ENCODE measurements around the gene ATP8B4.

The ATP8B4 gene

GRCh38 chr15:49901321-49901720, 217.7 kb downstream of the ATP8B4 start:
- in situ Hi-C loops (cut with MboI; ENCODE audit: low sequenced_read_pairs): no loop called here

GRCh38 chr15:49900903-49901235, 218.2 kb downstream of the ATP8B4 start:
- in situ Hi-C loops (cut with MboI; ENCODE audit: low sequenced_read_pairs): no loop called here

- in situ Hi-C loops (cut with MboI; ENCODE audit: low sequenced_read_pairs): no loop called here
These were observed 218.8 kb downstream of the ATP8B4 start for GRCh38 chr15:49900006-49900902.

GRCh38 chr15:49898575-49899283, 220.3 kb downstream of the ATP8B4 start:
- in situ Hi-C loops (cut with MboI; ENCODE audit: low sequenced_read_pairs): loop anchor here (25.0 kb wide), 1 partner anchor 414 kb away; no protein-coding TSS in a partner anchor

- in situ Hi-C loops (cut with MboI; ENCODE audit: low sequenced_read_pairs): loop anchor here (25.0 kb wide), 1 partner anchor 414 kb away; no protein-coding TSS in a partner anchor
These were observed 220.9 kb downstream of the ATP8B4 start for GRCh38 chr15:49898097-49898496.

GRCh38 chr15:49895347-49896223, 223.4 kb downstream of the ATP8B4 start:
- in situ Hi-C loops (cut with MboI; ENCODE audit: low sequenced_read_pairs): loop anchor here (25.0 kb wide), 1 partner anchor 417 kb away; no protein-coding TSS in a partner anchor

GRCh38 chr15:49890689-49891088, 228.3 kb downstream of the ATP8B4 start:
- in situ Hi-C loops (cut with MboI; ENCODE audit: low sequenced_read_pairs): loop anchor here (25.0 kb wide), 1 partner anchor 422 kb away; no protein-coding TSS in a partner anchor

- in situ Hi-C loops (cut with MboI; ENCODE audit: low sequenced_read_pairs): loop anchor here (25.0 kb wide), 1 partner anchor 423 kb away; no protein-coding TSS in a partner anchor
These were observed 229.5 kb downstream of the ATP8B4 start for GRCh38 chr15:49889536-49889935.

- in situ Hi-C loops (cut with MboI; ENCODE audit: low sequenced_read_pairs): loop anchor here (25.0 kb wide), 1 partner anchor 424 kb away; no protein-coding TSS in a partner anchor
These were observed 230.3 kb downstream of the ATP8B4 start for GRCh38 chr15:49888734-49889133.

- in situ Hi-C loops (cut with MboI; ENCODE audit: low sequenced_read_pairs): loop anchor here (25.0 kb wide), 1 partner anchor 424 kb away; no protein-coding TSS in a partner anchor
These were observed 230.7 kb downstream of the ATP8B4 start for GRCh38 chr15:49888323-49888693.

GRCh38 chr15:49887659-49888322, 231.2 kb downstream of the ATP8B4 start:
- in situ Hi-C loops (cut with MboI; ENCODE audit: low sequenced_read_pairs): loop anchor here (25.0 kb wide), 1 partner anchor 425 kb away; no protein-coding TSS in a partner anchor

GRCh38 chr15:49883121-49883520, 235.9 kb downstream of the ATP8B4 start:
- in situ Hi-C loops (cut with MboI; ENCODE audit: low sequenced_read_pairs): loop anchor here (25.0 kb wide), 1 partner anchor 429 kb away; no protein-coding TSS in a partner anchor

- in situ Hi-C loops (cut with MboI; ENCODE audit: low sequenced_read_pairs): loop anchor here (25.0 kb wide), 1 partner anchor 430 kb away; no protein-coding TSS in a partner anchor
These were observed 237.2 kb downstream of the ATP8B4 start for GRCh38 chr15:49881866-49882265.

GRCh38 chr15:49881433-49881832, 237.6 kb downstream of the ATP8B4 start:
- in situ Hi-C loops (cut with MboI; ENCODE audit: low sequenced_read_pairs): loop anchor here (25.0 kb wide), 1 partner anchor 431 kb away; no protein-coding TSS in a partner anchor

GRCh38 chr15:49877873-49878521, 241.0 kb downstream of the ATP8B4 start:
- in situ Hi-C loops (cut with MboI; ENCODE audit: low sequenced_read_pairs): loop anchor here (25.0 kb wide), 1 partner anchor 434 kb away; no protein-coding TSS in a partner anchor

GRCh38 chr15:49877117-49877872, 241.7 kb downstream of the ATP8B4 start:
- in situ Hi-C loops (cut with MboI; ENCODE audit: low sequenced_read_pairs): loop anchor here (25.0 kb wide), 1 partner anchor 435 kb away; no protein-coding TSS in a partner anchor

- in situ Hi-C loops (cut with MboI; ENCODE audit: low sequenced_read_pairs): loop anchor here (25.0 kb wide), 1 partner anchor 436 kb away; no protein-coding TSS in a partner anchor
These were observed 242.5 kb downstream of the ATP8B4 start for GRCh38 chr15:49876401-49877038.

GRCh38 chr15:49875392-49875791, 243.6 kb downstream of the ATP8B4 start:
- in situ Hi-C loops (cut with MboI; ENCODE audit: low sequenced_read_pairs): loop anchor here (25.0 kb wide), 1 partner anchor 437 kb away; no protein-coding TSS in a partner anchor

Measured in HL-60/S4 treated with phorbol 12-myristate 13-acetate at 8.2 ng/mL for 4 days and 3 days (cell line).